Measurements from ENCODE around the gene NAA80.

NAA80 gene

DNA sequence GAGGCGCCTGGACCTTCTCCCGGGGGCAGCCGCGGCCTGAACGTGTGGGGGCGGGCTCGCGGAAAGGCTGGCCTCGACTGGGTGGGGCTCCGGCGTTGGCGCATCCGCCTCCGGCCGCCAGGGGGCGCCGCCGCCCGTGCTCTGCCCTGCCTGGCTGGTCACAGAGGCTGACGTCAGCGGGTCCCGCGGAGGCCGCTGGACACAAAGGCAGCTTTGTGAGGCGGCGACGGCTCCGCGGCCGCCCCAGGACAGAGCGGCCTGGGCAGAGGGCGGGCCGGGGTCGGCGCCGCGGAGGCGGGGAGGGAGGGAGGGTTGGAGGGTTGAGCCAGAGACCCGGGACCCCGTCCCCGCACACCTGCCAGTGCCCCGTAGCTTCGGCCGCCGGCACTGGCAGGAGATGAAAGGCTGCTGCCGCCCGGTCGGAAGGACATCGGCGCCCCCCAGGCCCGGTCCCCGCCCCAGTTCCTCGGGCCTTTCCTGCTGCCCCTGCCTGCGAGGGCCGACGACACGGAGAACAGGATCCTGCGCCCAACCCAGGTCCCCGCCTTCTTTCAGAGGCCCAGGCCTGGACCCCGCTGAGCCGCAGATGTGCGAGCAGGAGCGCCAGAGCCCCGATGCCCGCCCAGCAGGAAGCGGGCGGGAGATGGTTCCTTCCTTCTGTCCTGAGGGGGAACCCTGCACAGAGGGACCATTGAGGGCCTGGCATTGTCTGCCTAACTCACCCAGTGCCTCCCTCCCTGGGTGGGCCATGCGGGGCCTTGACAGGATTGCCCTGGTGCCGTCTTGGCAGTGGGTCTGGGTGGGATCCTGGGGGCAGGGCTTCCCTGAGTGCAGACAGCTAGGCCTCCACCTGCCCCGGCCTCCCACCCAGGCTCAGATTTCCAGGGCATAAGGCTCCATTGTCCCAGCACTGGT, 38.9 kb downstream of the NAA80 start:
- in situ Hi-C loops (cut with HindIII; ENCODE audit: low sequenced_read_pairs) = loop anchor here (5.0 kb wide), 1 partner anchor 38 kb away; no protein-coding TSS in a partner anchor

DNA sequence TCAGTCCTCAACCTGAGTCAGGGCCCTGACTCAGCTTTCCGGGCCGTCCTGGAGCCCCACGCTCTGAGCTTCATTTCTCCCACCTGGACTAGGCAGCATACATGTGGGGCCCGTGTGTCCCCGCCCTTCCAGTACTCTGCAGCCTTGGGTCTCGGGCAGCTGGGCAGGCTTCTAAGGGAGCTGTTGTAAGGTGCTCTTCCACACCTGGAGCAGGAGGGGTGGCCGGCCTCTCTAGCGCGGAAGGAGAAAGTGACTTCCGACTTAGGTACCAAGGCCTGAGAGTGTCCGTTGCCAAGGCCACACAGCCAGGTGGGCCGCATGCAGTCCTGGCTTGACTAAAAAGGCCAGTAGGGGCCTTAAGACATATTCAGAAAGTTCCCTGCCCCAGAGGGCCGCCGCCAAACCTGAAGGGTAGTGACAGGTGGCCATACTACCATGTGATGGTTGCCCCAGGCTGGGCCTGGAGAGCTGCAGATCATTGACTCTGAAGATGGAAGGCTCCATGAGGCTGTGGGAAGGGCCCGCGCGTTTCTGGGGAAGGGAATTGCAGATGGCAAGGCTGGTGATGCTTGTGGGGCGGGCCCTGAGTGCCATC, 39.7 kb downstream of the NAA80 start:
- in situ Hi-C loops (cut with HindIII; ENCODE audit: low sequenced_read_pairs) = loop anchor here (5.0 kb wide), 1 partner anchor 37 kb away; no protein-coding TSS in a partner anchor

DNA sequence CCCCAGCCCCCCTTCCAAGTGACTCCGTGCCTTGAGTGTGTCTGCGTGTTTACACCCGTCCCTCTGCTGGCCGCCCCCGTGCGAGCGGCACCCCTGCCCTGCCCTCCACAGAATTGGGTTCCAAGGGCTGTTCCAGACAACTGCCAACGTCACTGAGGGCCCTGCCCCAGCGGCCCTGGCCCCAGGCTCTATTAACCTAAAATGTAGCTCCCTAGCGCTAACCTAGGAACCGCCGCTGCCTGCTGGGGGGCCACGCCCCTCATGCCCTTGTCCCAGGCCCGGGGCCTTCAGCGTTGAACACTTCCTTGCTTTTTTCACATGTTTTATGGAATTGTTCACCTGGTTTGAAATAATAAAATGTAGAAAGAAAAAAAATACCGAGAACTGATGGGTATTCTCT, 40.2 kb downstream of the NAA80 start:
- in situ Hi-C loops (cut with HindIII; ENCODE audit: low sequenced_read_pairs) = no loop called here

DNA sequence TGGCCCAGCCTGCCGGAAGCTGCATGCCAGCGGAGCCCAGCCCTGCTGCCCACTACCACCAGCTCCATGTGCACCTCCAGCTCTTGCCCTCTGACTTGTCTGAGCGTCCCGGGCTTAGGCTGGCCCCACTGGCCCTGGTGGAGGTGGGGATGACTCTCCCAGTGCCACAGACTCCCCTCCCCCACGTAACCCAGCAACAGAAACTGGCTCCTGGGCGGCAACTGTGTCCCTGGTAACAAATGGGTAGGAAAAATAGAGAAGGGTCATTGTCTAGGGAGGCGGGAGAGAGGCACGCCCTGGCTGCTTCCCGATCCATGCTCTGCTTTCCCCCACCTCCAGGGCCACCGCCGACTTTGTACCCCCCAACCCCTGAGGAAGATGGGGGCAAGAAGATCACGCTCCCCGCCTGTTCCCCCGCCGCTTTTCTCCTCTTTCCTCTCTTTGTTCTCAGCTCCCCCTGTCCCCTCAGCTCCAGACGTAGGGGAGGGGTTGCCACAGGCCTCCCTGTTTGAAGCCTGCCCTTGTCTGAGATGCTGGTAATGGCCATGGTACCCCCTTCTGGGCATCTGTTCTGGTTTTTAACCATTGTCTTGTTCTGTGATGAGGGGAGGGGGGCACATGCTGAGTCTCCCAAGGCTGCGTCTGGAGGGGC, 41.0 kb downstream of the NAA80 start:
- in situ Hi-C loops (cut with HindIII; ENCODE audit: low sequenced_read_pairs) = no loop called here

DNA sequence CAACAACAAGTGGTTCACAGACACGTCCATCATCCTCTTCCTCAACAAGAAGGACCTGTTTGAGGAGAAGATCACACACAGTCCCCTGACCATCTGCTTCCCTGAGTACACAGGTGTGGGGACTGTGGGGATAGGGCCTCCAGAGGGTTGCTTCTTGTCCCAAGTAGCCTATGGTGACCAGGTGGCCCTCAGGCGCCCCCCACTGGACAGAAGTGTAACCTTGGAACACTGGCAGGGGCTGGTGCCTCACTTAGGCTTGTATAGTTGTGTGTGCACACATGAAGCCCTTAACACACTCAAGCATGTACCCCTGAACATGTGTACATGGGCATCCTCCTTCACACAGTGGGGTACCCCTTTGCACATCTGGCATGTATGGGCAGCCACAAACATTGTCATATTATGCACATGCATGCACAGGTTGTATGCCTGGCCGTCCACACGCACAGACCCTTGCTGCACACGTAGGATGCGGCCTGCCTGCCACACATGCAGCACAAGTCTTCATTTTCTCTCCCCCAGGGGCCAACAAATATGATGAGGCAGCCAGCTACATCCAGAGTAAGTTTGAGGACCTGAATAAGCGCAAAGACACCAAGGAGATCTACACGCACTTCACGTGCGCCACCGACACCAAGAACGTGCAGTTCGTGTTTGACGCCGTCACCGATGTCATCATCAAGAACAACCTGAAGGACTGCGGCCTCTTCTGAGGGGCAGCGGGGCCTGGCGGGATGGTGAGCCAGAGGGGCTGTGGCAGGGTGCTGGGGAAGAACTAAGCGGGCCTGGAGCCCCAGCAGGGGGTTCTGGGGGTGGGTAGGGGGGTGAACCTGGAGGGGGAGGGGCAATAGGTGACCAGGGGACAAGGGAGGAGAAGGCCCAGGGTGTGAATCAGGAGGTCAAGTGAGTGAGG, 42.0 kb downstream of the NAA80 start:
- in situ Hi-C loops (cut with HindIII; ENCODE audit: low sequenced_read_pairs) = no loop called here

DNA sequence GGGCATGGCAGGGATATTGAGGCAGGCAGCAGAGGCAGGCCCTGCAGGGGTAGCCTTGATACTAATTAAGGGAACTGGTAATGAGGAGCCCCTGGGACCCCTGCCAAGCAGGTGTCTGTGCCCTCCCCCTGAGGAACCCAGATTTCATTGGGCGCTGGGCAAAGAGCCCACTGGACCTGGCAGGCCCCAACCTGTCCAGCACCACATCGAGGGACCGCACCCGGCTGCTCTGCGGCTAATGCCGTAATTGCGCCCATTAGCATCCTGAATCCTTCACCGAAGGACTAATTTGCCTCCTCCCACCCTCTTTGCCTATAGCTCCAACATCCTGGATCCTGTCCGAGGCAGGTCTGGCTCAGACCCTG, 44.0 kb downstream of the NAA80 start:
- in situ Hi-C loops (cut with HindIII; ENCODE audit: low sequenced_read_pairs) = no loop called here

DNA sequence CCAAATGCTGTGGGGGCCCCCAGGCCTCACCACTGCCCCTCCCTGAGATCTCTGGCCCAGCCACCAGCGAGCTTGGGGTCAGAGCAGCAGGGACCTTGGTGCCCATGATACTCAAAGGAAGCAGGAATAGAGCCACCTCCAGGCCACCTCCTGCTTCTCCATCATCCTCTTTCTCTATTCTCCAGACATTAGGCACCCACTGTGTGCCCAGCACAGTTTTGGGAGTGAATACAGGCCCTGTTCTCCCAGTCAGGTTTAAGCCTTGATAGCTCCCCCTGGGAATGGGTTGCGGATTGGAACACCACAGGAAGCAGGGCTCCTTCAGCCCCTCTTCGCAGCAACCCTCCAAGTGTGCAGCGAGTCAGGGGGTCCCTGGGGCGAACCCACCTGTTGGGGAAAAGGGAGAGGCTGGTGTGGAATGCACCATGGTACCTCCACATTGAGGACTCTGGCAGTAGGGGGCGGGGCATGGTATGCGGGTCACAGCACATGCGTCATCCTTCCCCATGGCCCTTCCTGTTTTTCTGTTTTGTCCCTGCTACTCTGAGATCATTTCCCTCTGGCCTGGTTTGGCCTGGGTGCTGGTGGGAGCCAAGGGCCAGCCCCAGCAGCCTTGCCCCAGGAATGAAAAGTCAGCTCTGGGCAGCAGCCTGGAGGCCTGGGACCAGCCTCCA, 44.5 kb downstream of the NAA80 start:
- in situ Hi-C loops (cut with HindIII; ENCODE audit: low sequenced_read_pairs) = no loop called here

DNA sequence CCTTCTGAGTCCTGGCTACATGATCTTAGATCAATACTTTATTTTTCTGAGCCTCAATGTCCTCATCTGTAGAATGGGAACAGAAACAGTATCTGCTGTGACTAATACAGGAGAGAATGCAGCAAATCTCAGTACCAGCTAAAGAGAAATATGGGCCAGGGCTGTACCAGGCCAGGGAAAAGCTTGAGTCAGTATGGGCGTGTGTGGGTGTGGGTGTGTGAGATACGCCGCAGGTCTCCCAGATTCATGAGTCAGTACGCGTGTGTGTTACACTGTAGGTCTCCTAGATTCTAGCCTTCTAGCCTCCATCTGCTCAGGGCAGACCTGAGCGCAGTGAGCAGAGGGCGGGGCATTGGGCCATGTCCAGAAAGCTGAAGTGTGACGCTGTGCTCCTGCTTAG, 48.0 kb downstream of the NAA80 start:
- in situ Hi-C loops (cut with HindIII; ENCODE audit: low sequenced_read_pairs) = no loop called here

DNA sequence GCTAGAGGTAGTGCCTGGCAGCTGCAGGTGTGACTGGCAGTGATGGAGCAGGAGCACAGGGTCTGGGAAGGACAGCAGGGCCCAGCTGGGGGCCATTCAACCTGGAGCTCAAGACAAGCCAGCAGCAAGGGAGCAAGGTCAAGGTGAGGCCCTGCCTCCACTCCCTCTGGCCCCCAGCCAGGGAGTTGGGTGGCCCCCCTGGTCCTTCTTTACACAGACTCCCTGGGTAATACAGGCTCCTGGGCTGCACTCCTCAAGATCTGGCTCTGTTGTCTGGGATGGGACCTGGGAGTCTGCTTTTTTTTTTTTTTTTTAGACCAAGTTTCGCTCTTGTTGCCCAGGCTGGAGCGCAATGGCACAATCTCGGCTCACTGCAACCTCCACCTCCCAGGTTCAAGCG, 48.7 kb downstream of the NAA80 start:
- in situ Hi-C loops (cut with HindIII; ENCODE audit: low sequenced_read_pairs) = no loop called here

DNA sequence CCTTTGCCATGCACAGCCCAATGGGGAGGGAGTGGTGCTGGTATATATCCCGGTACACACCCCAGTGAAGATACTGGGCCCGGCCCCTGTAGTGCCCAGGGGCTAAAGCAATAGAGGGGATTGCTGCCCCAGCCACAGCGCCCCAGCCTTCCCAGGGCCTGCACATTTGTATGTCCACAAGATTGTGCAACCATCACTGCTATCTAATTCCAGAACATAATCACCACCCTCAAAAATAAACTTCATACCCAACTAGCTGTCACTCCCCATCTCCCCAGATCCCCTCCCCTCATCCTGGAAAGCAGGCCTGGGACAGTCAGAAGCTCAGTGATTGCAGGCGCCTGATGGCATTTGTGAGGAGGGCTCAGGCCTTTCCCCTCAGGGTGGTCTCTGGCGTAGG, 49.7 kb downstream of the NAA80 start:
- in situ Hi-C loops (cut with HindIII; ENCODE audit: low sequenced_read_pairs) = loop anchor here (10.0 kb wide), 1 partner anchor 155 kb away; no protein-coding TSS in a partner anchor

DNA sequence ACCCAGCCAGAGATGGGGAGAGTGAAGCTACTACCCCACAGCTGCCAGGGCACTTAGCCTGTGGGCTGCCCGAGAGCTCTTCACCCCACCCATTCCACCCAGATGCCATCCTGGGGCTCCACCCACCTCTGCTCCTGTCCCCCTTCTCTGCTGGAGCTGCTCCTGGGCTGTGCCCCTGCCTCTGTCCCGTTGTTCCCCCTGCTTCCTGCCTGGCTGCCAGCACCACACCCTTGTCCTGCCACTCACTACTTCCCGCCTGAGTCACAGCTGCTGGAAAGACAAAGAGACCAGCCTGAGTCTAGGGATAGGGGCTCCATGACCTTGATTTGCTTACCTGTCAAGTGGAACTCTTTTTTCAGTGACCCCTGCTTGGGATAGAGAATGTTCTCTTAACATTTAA, 50.8 kb downstream of the NAA80 start:
- in situ Hi-C loops (cut with HindIII; ENCODE audit: low sequenced_read_pairs) = loop anchor here (10.0 kb wide), 1 partner anchor 154 kb away; no protein-coding TSS in a partner anchor

DNA sequence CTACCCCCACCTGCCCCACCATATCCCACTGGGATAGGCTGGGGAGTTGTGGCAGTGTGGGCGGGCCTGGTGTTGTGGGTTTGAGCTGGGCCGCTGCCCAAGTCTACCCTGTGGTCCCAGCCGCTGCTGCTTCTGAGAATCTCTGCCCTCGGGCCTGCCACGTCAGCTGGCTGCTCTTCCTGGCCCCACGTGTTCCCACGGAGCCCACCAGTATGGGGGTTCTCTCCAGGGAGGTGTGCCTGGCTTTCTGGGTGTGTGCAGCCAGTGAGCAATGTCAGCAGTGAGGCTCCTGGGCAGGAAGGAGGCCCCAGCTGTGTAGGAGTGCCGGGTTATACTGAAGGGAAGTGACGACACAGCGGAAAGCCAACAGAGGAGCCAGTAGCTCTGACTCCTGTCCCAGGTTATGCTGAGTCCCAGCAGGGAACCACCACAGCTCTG, 52.7 kb downstream of the NAA80 start:
- in situ Hi-C loops (cut with HindIII; ENCODE audit: low sequenced_read_pairs) = loop anchor here (10.0 kb wide), 1 partner anchor 152 kb away; no protein-coding TSS in a partner anchor

Data from endothelial cell of hepatic sinusoid (primary cell).